GM18508 (cell line): ENCODE measurements around the gene MXRA8.

Source experiments
- ATAC-seq: cut with Tn5 transposase; IDR thresholded peaks from one replicate; pipeline ENCODE4 v1.9.1; 2021; ENCODE audit warnings: moderate number of reproducible peaks; ENCODE audit not compliant: insufficient read depth, unreplicated experiment

MXRA8 gene

GRCh38 chr1:1351511-1352427, 6.6 kb downstream of the MXRA8 start:
- ATAC-seq = no peak

- ATAC-seq = no peak
These were observed 8.9 kb downstream of the MXRA8 start, which contains the start of gene DVL1 for GRCh38 chr1:1349256-1350012. Gene DVL1, minus strand, starts transcription at chr1:1349418. Its CDS starts 353 bp downstream, at chr1:1349065.

- no peak for ATAC-seq
These were observed 9.7 kb downstream of the MXRA8 start for GRCh38 chr1:1348420-1349255.

GRCh38 chr1:1347663-1348419, 10.5 kb downstream of the MXRA8 start:
- ATAC-seq = no peak

- no peak for ATAC-seq
These were observed 11.2 kb downstream of the MXRA8 start for GRCh38 chr1:1347026-1347595.

GRCh38 chr1:1346501-1346890, 11.9 kb downstream of the MXRA8 start:
- no peak for ATAC-seq

GRCh38 chr1:1345860-1346500, 12.4 kb downstream of the MXRA8 start:
- no peak for ATAC-seq

GRCh38 chr1:1345384-1345783, 13.0 kb downstream of the MXRA8 start:
- ATAC-seq = no peak

GRCh38 chr1:1344655-1345361, 13.5 kb downstream of the MXRA8 start:
- ATAC-seq = no peak

- no peak for ATAC-seq
These were observed 14.4 kb downstream of the MXRA8 start for GRCh38 chr1:1343811-1344421.

- ATAC-seq = no peak
These were observed 15.7 kb downstream of the MXRA8 start for GRCh38 chr1:1342584-1343115.

GRCh38 chr1:1342061-1342562, 16.2 kb downstream of the MXRA8 start:
- ATAC-seq = no peak

GRCh38 chr1:1341549-1342021, 16.8 kb downstream of the MXRA8 start:
- ATAC-seq = no peak

- ATAC-seq = no peak
These were observed 17.4 kb downstream of the MXRA8 start for GRCh38 chr1:1340791-1341548.

GRCh38 chr1:1340185-1340584, 18.2 kb downstream of the MXRA8 start:
- no peak for ATAC-seq

GRCh38 chr1:1338278-1338677, 20.1 kb downstream of the MXRA8 start:
- no peak for ATAC-seq

- no peak for ATAC-seq
These were observed 20.6 kb downstream of the MXRA8 start for GRCh38 chr1:1337793-1338147.
